ENCODE results near the gene DGKB.

DNA sequence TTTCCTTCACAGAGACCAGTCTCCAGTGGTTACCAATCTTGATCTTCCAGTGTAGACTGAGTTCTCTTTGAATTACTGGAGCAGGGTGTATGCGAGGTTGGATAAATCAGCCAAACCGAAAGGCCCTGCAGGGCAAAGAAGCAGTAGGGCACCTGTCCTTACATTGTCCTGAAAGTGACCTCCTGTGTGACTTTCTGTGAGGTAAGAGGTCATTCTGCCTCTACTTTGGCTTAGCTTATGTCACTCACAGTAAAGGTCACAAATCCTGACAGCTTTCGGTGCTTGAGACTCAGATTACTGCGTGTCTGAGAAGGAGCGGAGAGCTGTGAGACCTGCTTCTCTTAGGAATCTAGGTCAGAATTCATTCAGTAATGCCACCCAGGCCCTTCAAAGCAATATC lies 660.4 kb downstream of the DGKB start:
- TF ChIP-seq POU6F1 (CRISPR knock-in tag; IDR thresholded peaks at IDR 0.05; ENCODE audit: borderline replicate concordance, low read depth) (no peak), ZNF70 (CRISPR knock-in tag; IDR thresholded peaks at IDR 0.05) (no peak), TOX (CRISPR knock-in tag; IDR thresholded peaks at IDR 0.05; ENCODE audit: borderline replicate concordance) (no peak)

All from SK-N-SH treated with all-trans-retinoic acid at 6 μM for 48 hours (cell line).